ENCODE results near the gene PLXNA4.

The PLXNA4 gene

GRCh38 chr7:132225216-132226030, 350.8 kb downstream of the PLXNA4 start:
- in situ Hi-C loops (cut with HindIII; ENCODE audit: low sequenced_read_pairs) = loop anchor here (25.0 kb wide), 1 partner anchor 288 kb away; no protein-coding TSS in a partner anchor

GRCh38 chr7:132221356-132221755, 354.9 kb downstream of the PLXNA4 start:
- in situ Hi-C loops (cut with HindIII; ENCODE audit: low sequenced_read_pairs) = no loop called here

- in situ Hi-C loops (cut with HindIII; ENCODE audit: low sequenced_read_pairs) = no loop called here
Observed at GRCh38 chr7:132220060-132220459, 356.2 kb downstream of the PLXNA4 start.

- in situ Hi-C loops (cut with HindIII; ENCODE audit: low sequenced_read_pairs) = no loop called here
Observed at GRCh38 chr7:132218876-132219275, 357.4 kb downstream of the PLXNA4 start.

GRCh38 chr7:132216847-132217525, 359.3 kb downstream of the PLXNA4 start:
- in situ Hi-C loops (cut with HindIII; ENCODE audit: low sequenced_read_pairs) = no loop called here

- in situ Hi-C loops (cut with HindIII; ENCODE audit: low sequenced_read_pairs) = no loop called here
Observed at GRCh38 chr7:132214452-132214851, 361.8 kb downstream of the PLXNA4 start.

DNA sequence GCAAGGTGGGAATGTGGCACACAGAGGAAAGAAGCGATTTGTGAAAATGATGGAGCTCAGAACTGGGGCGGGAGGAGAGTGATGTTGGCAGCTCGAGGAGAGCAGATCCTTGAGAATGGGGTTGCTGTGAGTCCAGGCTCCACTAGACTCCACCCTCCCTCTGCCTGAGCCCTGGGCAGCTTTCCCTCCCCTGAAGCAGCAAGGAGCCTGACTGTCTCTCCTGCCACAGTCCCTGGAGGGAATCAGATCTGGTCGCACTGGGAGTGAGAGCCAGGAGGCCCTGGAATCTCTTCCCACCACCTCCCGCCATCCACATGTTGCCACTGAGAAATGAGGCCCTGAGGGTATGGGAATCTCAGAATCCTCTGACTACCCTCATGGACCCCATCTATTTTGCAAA, 362.7 kb downstream of the PLXNA4 start:
- in situ Hi-C loops (cut with HindIII; ENCODE audit: low sequenced_read_pairs) = no loop called here

DNA sequence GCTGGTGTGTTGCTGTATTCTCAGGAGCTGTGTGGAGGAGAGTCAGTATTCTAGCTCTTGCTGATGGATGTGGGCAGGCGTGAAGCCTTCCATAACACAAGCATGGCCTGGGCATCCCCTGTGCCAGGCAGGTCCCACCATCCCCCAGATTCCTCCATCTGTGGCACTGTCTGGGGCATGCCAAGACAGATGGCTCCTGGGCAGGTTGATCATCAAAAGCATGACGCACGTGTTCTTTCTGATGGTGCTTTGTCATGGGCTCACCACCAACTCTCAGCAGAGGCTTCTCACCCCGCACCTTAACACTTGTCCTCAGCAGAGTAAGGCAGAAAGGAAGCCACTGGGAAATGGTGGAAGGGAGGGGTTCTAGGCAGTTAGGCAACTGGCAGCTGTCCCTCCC, 364.3 kb downstream of the PLXNA4 start:
- in situ Hi-C loops (cut with HindIII; ENCODE audit: low sequenced_read_pairs) = no loop called here

GRCh38 chr7:132210821-132211220, 365.4 kb downstream of the PLXNA4 start:
- in situ Hi-C loops (cut with HindIII; ENCODE audit: low sequenced_read_pairs) = no loop called here

- in situ Hi-C loops (cut with HindIII; ENCODE audit: low sequenced_read_pairs) = no loop called here
Observed at GRCh38 chr7:132207782-132208181, 368.5 kb downstream of the PLXNA4 start.

GRCh38 chr7:132207211-132207610, 369.1 kb downstream of the PLXNA4 start:
- in situ Hi-C loops (cut with HindIII; ENCODE audit: low sequenced_read_pairs) = no loop called here

GRCh38 chr7:132206594-132206993, 369.7 kb downstream of the PLXNA4 start:
- in situ Hi-C loops (cut with HindIII; ENCODE audit: low sequenced_read_pairs) = no loop called here

DNA sequence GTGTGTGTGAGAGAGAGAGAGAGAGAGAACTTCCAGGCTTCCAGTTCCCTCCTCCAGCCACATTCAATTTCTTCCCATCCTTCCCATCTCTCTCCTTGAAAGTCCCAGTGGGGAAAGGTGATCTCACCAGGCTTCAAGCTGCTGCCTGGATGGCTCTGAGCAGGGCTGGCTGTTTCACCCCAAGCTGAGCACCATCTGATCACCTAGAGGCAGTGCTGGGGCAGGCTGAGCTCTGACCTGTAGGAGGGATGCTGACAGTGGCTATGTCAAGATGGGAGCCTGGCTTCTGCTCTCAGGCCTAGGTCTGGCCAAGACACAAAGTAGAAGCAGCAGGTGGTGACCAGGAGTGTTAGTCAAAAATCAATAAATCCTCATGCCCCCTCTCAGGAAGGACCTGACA, 370.8 kb downstream of the PLXNA4 start:
- in situ Hi-C loops (cut with HindIII; ENCODE audit: low sequenced_read_pairs) = no loop called here

DNA sequence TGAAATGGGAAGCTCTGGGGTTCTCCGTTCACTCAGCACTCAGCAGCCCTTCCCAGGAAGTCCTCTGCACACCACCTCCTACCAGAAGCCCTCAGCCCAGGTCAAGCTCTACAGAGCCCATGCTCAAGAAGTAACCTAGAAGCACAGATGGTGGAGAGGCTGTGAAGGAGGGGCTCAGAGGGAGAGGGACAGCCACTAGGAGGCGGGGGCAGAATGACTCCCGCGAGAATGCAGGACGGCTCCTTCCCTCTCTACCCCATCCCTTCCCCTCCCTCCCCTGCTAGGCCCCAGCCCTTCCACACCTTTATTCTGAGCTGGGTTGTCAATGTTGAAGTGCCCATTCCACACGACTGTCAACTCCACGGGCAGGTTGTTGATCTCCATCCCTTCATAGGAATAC, 373.2 kb downstream of the PLXNA4 start:
- in situ Hi-C loops (cut with HindIII; ENCODE audit: low sequenced_read_pairs) = no loop called here

DNA sequence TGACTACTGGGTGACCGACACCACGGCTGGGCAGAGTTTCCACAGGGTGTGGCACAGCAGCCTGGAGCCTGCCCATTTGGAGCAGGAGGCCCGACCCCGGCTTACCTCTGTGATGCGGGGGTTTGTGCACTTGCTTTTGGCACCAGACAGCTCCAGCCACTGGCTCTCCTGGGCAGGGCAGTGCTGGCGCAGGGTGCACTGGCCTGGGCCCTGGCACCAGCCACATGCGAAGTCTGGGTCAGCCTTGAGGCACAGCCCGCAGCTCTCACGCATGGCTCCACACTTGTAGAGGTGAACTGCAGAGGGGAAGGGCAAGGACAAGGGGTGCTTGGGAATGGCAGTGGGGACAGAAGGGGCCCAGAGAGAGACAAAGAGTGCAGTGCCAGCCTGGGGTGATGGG, 373.7 kb downstream of the PLXNA4 start:
- in situ Hi-C loops (cut with HindIII; ENCODE audit: low sequenced_read_pairs) = no loop called here

GRCh38 chr7:132200141-132200540, 376.1 kb downstream of the PLXNA4 start:
- in situ Hi-C loops (cut with HindIII; ENCODE audit: low sequenced_read_pairs) = no loop called here

DNA sequence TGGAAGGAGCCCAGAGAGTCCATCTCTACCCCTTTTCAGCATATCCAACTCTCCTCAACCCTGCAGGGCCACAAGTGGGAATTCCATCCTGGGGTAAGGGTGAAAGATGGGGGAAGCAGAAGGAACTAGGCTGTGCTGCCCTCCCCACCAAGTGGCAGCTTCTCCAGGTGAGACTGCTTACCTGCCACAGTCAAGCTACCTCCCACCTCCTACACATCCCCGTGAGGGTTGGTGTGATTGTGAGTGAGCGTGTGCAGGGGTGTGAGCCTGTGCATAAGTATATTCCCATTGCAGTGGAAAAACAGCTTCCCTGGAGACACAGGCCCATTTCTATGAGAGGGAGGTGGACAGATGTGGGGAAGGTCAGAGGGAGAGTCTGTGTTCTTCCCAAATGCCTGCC, 376.6 kb downstream of the PLXNA4 start:
- in situ Hi-C loops (cut with HindIII; ENCODE audit: low sequenced_read_pairs) = no loop called here

GRCh38 chr7:132197772-132198171, 378.5 kb downstream of the PLXNA4 start:
- in situ Hi-C loops (cut with HindIII; ENCODE audit: low sequenced_read_pairs) = no loop called here

- in situ Hi-C loops (cut with HindIII; ENCODE audit: low sequenced_read_pairs) = no loop called here
Observed at GRCh38 chr7:132193898-132194297, 382.4 kb downstream of the PLXNA4 start.

- in situ Hi-C loops (cut with HindIII; ENCODE audit: low sequenced_read_pairs) = no loop called here
Observed at GRCh38 chr7:132192809-132193208, 383.5 kb downstream of the PLXNA4 start.

GRCh38 chr7:132191418-132191817, 384.9 kb downstream of the PLXNA4 start:
- in situ Hi-C loops (cut with HindIII; ENCODE audit: low sequenced_read_pairs) = no loop called here

- in situ Hi-C loops (cut with HindIII; ENCODE audit: low sequenced_read_pairs) = no loop called here
Observed at GRCh38 chr7:132190683-132191082, 385.6 kb downstream of the PLXNA4 start.

Data from DLD1 (cell line).